Inflammatory macrophage treated with lipopolysaccharide for 4 hours (primary cell): ENCODE measurements around the gene SMYD3.
A peak's percentile ranks its signal among the peaks of the same experiment; 100 is the strongest.

Source experiments
- DNase-seq: peaks from one replicate; pipeline ENCODE4 v3.0.0-alpha.2; 2020

SMYD3 gene

DNA sequence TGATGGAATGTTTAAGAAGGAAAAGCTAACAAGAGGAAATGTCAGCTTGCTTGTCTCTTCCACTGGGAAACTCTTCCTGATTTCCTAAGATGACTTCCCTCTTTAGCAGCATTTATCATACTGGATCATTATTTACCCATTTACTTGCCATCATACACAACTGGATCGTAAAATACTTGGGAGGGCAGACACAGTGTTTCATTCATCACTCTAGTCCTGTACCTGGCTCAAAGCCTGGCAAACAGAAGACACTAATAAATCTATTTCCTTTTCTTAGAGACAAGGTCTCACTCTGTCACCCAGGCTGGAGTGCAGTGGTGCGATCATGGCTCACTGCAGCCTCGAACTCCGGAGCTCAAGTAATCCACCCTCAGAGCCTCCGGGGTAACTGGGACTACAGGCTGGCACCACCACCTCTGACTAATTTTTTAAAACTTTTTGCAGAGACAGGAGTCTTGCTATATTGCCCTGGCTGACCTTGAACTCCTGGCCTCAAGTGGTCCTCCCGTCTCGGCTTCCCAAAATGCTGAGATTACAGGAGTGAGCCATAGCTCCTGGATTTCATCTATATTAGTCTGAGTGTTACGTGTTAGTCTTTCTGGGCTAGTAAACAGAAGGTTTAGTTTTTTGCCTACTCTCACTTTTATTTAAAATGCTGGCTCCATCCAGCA, 574.6 kb downstream of the SMYD3 start:
- no peak for DNase-seq

DNA sequence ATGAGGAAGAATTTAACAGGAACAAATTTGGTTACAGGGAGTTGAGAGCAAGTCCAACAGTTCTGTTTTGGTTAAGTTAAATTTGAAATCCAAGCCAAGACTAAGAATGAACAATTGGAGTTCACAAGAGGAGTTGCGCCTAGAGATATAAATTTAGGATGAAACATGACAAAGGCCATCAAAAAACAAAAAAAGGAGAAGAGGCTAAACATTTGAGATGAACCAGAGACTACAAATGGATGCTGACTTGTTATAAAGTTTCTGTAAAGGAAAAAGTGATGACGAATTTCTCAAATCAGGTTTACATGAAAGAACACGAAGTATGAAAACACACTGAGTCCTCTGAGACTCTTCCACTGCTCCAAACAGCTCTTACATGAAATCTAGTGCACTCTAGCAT, 575.6 kb downstream of the SMYD3 start:
- DNase-seq, result no peak

DNA sequence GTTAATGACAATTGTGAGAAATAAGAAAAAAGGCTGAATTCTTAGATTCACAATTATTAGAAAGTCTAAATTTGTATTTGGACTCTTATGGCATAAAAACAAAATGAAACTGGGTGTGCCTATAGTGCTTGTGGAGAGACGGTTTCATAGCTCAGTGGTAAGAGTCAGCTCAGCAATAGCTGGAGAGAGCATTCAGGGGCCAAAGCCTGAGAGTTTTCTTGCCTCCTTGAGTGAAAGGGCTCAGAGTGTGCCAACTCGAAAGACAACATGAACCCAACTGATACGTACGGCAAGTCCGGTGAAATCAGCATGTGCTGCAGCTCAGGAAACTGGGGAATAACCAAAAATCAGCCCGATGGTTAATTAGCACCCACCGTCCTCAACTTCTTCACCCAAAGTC, 577.9 kb downstream of the SMYD3 start:
- DNase-seq, result no peak

DNA sequence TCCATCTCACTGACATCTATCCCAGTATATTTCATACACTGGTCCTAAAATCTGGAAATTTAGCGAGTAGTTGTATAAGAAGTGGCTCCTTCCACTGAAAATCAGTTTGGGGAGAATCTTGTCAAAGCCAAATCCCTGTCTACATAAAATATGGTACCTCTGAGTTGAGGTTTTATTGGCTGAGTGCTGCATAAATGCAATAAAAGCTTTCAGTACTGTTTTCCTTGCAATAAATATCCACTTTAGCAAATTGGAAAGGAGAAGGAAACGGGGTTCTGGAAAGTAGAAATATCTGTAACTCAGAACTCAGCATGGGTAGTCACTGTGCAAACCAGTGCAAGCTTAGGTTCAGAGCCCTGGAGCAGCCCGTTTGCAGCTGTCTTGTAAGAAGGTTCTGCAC, 580.2 kb downstream of the SMYD3 start:
- no peak for DNase-seq

DNA sequence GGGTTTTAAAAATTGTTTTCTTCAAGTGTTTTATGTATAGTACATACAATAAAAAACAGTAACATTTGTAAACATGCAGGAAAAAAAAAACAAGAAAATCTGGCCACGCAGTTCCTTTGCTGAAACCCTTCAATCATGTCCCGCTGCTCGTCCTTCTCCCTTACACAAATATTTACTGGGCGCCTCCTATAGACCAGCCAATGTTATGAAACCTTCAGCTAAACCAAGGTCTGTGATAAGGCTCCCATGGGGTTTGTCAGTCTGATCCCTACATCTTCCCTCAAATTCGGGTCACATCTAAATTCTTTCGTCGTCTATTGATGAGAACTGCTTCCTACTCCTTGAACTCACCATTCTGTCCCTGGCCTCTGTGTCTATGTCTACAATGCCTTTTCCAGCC, 583.9 kb downstream of the SMYD3 start:
- no peak for DNase-seq

DNA sequence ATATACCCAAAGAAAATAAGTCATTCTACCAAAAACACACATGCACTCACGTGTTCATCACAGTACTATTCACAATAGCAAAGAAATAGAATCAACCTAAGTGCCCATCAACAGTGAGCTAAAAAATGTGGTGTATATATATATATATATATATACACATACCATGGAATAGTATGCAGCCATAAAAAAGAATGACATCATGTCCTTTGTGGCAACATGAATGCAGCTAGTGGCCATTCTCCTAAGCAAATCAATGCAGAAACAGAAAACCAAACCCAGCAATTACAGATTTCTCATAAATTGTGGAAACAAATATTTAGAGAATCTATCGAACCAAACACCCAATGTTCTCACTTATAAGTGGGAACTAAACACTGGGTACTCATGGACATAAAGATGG, 585.7 kb downstream of the SMYD3 start:
- DNase-seq, result no peak

DNA sequence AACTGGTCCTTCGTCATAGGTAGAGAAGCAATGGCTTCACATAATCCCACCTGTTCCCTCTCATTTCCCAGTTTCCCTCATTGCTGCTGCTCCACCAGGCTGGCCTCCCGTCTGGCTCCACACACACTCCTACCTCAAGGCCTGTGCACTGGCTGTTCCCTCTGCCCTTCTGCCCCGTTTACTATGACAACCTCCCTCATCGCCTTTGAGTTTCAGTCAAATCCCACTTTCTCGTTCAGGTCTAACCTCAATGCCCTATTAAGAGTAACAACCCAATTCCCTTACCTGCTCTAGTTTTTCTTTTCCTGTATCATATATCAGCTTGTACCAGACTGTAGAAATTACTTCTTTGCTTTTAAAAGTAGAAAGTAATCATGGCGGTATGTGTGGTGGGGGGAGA, 589.7 kb downstream of the SMYD3 start:
- DNase-seq, result no peak

DNA sequence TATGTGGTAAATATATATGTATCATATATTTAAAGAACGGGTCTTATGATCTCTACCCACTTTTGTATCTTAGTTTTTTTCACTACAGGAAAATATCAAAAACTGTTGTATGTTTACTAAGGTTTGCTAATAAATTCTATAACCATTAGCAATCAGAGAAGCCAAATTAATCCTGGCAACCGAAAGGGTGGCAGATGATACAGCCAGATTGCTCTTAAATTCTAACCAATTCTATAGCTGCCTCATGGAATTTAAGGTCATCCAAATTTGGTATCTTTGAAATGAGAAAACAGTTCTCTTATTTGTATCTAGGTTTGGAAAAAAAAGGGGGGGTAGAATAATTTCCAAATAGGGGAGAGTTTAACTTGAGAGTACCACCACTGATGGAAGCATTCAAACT, 591.2 kb downstream of the SMYD3 start:
- DNase-seq, result no peak

DNA sequence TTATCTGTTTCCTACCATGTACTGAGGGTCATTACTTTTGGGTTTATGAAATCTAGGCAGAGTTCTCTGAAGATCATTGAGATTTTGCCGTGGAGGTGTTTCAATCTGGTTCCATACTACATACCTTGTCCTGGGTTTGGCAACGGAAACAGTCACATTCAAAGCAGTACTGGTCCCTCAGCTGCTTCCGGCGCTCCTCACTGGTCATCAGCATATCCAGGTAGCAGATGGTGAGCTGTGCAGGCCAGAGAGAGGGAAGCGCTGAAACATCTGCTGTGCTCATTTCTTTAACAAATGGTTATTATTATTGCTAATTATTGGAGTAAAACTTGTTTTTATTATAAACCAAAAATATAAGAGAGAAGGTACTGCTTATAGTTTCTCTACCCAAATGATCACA, 591.7 kb downstream of the SMYD3 start:
- DNase-seq, result no peak

DNA sequence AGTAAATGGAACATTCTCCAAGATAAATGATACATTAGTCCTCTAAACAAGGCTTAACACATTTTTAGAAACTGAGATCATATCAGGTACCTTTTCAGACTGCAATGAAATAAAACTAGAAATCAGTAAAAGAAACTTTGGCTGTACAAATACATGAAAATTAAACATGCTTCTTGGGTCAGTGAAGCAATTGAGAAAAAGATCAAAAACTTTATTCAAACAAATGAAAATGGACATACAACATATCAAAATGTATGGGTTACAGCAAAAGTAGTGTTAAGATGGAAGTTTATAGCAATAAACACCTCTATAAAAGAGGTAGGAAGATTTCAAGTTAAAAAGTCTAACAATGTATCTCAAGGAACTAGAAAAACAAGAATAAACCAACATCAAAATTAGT, 598.5 kb downstream of the SMYD3 start:
- DNase-seq, result no peak

DNA sequence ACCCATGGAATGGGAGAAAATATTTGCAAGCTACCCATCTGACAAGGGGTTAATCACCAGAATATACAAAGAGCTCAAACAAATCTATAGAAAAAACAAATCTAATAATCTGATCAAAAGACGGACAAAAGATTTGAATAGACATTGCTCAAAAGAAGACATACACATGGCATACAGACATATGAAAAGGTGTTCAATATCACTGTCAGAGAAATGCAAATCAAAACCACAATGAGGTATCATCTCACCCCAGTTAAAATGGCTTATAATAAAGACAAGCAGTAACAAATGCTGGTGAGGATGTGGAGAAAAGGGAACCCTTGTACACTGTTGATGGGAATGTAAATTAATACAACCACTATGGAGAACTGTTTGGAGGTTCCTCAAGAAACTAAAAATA, 600.9 kb downstream of the SMYD3 start:
- DNase-seq, result no peak

DNA sequence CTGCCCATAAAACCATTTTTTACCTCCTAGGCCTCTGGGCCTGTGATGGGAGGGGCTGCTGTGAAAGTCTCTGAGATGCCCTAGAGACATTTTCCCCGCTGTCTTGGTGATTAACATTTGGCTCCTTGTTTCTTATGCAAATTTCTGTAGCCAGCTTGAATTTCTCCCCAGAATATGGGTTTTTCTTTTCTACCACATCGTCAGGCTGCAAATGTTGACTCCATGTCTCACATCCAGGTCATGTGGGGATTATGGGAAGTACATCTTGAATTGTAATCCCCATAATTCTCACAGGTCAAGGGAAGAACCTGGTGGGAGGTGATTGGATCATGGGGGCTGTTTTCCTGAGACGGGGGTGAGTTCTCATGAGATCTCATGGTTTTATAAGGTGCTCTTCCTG, 603.2 kb downstream of the SMYD3 start:
- DNase-seq, result no peak

DNA sequence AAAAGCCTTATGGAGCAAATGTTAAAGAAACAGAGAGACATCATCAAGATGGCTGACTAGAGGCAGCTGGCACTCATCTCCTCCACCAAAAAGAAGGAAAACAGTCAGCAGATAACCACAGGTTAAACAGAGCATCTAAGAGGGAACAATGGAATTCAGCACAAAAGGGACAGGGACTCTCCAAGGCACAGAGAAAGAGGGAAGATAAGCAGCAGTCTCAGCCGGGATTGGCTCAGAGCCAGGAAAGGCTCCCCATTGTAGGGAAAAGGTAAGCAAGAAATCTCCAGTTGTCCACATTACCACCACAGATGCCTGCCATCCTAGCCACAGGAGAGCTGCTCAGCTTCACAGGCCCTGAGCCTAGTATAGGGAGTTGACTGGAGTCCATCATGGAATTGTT, 605.5 kb downstream of the SMYD3 start:
- no peak for DNase-seq

DNA sequence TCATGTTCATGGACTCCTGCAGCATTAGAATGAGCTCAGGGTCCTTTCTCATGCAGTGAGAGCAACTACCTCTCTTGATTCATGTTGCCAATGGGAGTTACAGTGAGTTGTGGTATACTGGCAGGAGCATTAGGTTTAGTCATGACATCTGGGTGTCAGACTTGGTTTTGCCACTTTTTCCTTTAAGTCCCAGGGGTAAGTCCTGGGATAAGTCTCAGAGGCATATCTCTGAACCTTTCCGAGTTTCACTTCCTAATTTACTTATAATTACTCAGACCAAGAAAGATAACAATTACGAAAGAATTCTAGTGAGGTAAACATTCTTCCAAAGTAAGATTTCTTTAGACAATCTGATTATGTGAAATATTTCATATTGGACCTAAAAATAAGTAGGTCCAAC, 606.0 kb downstream of the SMYD3 start:
- DNase-seq, result peak; percentile 24

DNA sequence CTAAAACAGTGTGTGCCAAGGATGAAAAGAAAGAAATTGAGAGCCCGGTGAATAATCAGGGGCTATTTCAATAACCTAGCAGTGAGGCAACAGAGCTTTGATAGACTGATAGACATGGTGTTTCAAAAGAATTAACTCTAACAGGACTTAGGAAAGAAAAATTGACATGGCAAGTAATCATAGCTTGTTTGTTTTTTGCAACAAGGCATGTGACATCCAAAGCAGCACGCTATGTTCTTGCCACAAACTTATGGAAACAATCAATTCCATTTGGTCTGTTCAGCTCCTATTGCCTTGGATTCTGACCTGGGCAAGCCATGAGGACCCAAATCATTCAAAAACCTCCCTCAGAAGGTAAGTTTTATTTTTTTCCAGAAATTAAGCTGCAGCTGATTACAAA, 608.5 kb downstream of the SMYD3 start:
- no peak for DNase-seq

DNA sequence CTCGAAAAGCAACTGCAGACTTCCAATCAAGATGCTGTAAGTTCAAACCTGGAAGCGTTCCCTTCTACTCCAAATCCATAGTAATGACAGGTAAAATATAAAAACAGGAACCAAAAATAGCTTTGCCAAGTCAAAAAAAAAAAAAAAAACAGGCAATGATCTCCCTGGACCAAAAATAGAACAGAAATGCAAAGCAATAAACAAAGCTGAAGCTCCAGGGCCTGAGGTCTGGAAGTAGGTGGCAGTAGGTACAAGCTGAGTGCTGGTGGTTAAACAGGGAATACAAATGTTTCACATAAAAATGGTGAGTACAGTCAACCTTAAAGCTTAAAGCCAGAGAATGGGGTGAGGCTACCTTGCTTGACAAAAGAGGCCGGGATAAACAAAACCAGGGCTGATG, 610.8 kb downstream of the SMYD3 start:
- DNase-seq, result no peak

DNA sequence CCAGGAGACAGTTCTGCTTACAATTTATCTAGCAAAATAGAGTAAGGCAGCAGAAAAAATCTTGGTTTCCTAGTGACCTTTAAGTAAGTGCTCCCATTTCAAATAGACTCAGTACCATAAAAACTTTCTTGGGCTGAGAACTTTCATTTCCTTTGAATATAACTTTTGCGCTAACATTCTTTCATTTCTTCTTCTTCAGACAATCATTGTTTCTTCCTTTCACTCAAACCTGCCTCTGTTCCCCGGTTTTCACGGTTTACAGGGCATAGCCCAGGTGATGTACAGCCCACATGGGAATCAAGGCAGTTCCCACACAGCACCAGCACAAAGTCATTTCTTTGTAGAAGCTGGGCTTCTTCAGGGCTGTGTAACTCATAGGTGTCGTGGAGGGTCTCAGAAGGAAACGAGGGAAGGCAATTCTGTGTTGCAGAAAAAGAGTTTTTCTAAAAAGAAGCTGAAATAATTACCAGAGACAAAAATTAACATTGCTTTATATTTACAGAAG, 611.6 kb downstream of the SMYD3 start:
- DNase-seq, result no peak

DNA sequence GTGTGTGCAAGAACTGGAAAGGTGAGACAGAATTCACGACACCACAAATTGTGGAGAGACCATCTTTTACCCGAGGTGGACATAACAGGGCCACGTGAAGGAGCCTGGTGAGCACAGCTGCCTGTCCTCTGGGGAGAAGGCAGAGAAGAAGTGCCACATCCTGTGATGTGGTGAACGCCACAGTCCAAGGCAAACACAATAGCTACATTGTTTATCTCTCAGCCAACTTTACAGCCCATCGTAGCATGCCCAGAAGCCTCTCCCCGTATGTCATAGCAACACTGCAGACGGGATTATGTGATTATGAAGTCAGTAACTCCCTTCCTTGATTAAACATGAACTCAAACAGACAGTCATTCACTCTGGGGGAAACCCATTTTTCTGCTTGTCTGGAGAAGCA, 612.2 kb downstream of the SMYD3 start:
- DNase-seq, result no peak

DNA sequence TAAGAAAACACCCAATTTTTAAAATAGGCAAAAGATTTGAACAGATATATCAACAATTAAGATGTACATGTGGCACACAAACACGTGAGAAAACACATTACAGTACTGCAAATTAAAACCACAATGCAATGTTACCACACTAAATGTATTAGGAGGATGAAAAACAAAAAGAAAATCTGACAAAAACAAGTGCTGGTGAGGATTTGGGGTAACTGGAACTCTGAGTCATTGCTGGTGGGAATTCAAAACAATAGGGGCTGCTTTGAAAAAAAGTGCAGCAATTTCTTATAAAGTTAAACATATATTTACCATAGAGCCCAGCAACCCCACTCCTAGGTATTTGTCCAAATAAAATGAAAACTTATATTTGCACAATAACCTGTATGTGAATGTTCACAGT, 614.1 kb downstream of the SMYD3 start:
- no peak for DNase-seq

DNA sequence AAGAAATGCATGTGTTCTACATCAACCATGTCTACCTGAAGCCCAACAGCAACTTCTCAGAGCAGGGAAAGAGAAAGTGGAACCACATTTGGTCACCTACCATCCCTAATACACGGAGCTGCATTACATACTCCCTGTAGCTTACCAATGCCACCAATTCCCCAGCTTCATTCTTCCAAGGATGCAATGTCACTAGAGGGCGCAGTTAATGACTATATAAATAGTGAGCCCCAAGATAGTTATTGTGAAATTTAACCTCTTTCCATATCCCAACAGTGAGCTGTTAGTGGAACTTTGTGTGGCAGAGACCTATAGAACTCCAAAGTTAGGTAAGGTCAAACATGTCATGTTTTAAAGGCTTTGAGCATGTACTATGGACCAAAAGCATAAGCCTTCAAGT, 618.3 kb downstream of the SMYD3 start:
- peak; percentile 27 for DNase-seq

DNA sequence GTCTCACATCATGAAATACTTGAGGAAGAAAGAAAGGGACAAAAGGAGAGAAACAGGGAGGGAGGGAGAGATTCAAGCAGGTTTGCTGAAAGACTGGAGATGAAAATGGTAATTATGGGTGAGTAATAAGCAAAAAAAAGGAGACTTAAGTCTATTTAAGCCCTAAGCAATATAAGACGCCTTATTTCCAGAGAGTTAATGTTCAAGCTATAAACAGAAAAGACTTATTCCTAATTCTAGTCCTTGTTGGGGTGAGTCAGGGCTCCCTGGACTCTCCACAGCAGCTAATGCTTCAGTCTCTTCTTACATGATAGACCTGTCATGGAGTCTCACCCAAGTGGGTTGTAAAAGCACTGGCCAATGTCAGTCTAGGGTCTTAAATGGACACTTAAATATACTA, 619.2 kb downstream of the SMYD3 start:
- no peak for DNase-seq

DNA sequence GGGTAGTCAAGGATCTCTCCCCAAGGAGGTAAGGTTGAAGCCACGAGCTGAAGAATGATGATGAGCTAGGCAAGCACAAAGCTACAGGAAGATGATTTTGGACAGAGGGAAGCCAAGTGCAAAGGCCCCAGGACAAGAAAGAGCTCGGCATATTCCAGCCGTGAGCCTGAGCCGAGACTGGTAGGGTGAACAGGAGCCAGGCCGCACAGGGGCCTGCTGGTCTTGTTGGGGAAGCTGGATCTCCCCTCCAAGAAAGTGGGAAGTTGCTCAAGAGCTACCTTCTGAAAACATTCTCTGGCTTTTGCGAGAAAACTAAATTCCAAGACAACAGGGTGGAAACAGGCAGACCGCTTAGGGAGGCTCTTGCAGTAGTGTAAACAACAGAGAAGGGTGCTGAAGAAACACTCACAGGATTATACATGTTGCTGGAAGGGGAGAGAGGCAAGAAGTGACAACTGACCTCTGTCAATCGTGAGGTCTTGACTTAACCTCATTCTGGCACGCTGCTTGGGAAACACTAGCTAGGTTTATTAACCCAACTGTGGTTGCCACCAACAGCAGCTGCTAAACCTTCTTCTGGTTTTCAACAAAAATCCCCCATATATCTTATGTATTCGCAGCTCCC, 625.2 kb downstream of the SMYD3 start:
- no peak for DNase-seq

DNA sequence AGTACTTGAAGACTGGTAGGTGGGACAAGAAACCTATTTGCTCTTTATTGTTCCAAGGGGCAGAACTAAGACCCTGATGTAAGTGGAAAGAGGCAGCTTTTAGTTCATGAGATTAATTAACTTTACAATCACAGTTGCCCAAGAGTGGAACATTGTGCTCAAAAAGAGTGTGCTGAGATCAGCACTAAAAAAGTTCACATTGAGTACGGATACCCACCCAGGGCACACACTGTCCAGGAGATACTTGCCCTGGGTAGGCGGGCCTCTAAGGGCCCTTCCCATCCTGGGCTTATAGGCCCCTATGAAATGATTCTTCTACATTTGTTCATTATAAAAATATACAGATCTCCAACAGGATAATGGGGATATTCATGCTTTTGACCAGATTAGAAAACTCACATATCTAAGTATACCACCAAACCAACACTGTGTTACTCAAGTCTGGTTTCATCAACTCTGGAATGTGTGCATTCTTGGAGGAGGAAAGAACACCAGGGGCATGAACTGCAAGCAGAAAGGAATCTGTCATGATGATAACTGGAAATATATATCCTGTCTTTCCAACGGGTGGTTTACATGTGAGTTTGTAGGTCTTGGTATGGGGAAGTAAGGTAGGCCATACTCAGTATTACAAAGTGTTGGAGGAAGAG, 626.2 kb downstream of the SMYD3 start:
- DNase-seq, result no peak

DNA sequence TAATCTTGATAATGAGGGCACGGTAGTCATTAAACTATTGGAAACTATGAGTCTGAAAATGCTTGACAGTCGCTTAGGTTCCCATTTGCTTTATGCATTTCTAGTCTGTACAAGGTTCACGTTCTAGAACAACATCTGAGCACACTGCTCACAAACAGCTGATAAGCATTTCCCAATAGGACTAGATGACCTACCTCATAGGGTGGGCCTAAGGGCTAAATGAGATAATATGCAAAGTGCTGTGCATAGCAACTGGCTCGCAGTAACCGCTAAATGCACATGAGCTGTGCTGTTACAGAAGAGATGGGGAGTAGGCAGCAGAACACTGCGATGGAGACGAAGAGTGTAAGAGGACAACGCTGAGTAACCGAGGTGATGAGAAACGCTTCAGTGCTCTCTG, 628.0 kb downstream of the SMYD3 start:
- DNase-seq, result no peak

DNA sequence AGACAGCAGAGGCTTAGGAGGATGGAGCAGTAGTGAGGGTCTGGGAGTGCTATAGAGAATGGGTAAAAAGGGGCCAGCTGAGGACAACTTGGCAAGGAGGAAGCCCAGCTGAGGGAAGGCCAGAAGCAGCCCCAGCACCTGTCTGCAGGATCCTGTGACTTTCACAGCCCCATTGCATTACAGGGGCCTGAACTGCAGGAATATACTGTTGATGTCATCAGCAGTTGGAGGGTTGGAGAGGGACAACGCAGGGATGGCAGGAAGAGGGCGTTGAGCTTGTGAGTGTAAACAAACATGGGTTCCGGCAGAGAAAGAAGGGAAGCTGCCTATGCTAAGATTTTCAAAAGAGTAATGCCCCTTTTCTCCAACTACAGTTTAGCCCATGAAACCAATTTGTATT, 628.5 kb downstream of the SMYD3 start:
- DNase-seq, result no peak
